Kidney epithelial cell (primary cell): Measurements from ENCODE around the gene MTA1. TPM values are rescaled to one million over a fixed set of nuclear protein-coding genes. Genes with fewer than 3 reads are reported as not detected.

Source experiments
- DNase-seq: peaks from one replicate; pipeline ENCODE4 v3.0.0-alpha.2; 2010; ENCODE audit warnings: low read depth
- H3K27me3 ChIP-seq: 2 replicates; pipeline ENCODE4 v1.6.0; 2011; ENCODE audit warnings: low read length; ENCODE audit not compliant: control insufficient read depth, insufficient read depth
- H3K36me3 ChIP-seq: 2 replicates; pipeline ENCODE4 v1.5.1; 2011; ENCODE audit warnings: low read length; ENCODE audit not compliant: control insufficient read depth, insufficient read depth
- H3K4me3 ChIP-seq: 2 replicates; pipeline ENCODE4 v1.5.1; 2011; ENCODE audit warnings: low read depth, mild to moderate bottlenecking, control low read depth, low read length
- total RNA-seq: library from RNA; depleted of rRNA; stranded (reverse); fragments of >200 nt; gene quantifications from 2 replicates; pipeline ENCODE4 v1.2.3, GENCODE V29; 2015
- TF ChIP-seq, protein P1 (sequence below): IDR thresholded peaks from 2 replicates; pipeline ENCODE4 v1.5.1; 2011; ENCODE audit warnings: mild to moderate bottlenecking, moderate library complexity, low read length, control low read depth, inconsistent platforms; ENCODE audit not compliant: insufficient read depth, poor library complexity, severe bottlenecking

The MTA1 gene
- total RNA-seq, 1 donor from 2014 or later, result 68.3 TPM

DNA sequence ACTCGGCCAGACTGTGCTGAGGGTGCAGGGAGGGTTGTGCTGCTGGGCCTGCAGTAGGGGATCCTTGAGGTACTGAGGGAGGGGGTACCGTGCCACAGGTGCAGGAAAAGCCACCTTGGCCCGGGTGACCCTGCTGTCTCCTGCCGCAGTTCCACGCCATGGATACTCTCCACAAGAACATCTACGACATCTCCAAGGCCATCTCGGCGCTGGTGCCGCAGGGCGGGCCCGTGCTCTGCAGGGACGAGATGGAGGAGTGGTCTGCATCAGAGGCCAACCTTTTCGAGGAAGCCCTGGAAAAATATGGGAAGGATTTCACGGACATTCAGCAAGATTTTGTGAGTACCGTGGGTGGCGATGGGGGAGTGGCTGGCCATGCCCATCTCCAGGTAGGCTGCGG lies 41.0 kb downstream of the MTA1 start:
- no peak for DNase-seq
- no peak overlapping the region for H3K4me3 ChIP-seq
- H3K36me3 ChIP-seq, result no peaks in the 10 kb centered on the region
- no peaks in the 10 kb centered on the region for H3K27me3 ChIP-seq
- TF ChIP-seq, protein P1, sequence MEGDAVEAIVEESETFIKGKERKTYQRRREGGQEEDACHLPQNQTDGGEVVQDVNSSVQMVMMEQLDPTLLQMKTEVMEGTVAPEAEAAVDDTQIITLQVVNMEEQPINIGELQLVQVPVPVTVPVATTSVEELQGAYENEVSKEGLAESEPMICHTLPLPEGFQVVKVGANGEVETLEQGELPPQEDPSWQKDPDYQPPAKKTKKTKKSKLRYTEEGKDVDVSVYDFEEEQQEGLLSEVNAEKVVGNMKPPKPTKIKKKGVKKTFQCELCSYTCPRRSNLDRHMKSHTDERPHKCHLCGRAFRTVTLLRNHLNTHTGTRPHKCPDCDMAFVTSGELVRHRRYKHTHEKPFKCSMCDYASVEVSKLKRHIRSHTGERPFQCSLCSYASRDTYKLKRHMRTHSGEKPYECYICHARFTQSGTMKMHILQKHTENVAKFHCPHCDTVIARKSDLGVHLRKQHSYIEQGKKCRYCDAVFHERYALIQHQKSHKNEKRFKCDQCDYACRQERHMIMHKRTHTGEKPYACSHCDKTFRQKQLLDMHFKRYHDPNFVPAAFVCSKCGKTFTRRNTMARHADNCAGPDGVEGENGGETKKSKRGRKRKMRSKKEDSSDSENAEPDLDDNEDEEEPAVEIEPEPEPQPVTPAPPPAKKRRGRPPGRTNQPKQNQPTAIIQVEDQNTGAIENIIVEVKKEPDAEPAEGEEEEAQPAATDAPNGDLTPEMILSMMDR, result no peak

DNA sequence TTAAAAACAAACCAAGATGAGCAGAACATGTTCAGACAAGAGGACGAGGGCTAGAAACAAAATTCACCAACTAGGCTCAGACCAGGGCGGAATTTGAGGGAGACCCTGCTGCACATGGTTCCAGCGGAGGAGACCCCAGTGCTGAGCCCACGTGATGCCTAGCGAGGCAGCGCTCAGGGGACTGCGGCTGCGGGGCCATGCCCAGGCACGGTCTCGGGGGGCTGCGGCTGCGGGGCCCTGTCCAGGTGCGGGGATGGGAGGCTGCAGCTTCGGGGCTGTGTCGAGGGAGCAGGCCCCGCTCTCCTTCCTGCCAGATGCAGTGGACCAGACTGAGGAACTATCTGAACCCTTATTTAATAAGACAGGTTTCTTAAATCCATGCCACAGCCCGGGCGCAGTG lies 42.3 kb downstream of the MTA1 start:
- Histone ChIP-seq H3K36me3 (no peaks in the 10 kb centered on the region), H3K4me3 (no peak overlapping the region), H3K27me3 (no peaks in the 10 kb centered on the region)
- TF ChIP-seq, protein P1, result no peak
- DNase-seq, result no peak

- no peak for DNase-seq
- no peak overlapping the region for H3K4me3 ChIP-seq
- TF ChIP-seq, protein P1, result no peak
- no peaks in the 10 kb centered on the region for H3K27me3 ChIP-seq
- no peaks in the 10 kb centered on the region for H3K36me3 ChIP-seq
Measured at GRCh38 chr14:105464501-105464900, 44.9 kb downstream of the MTA1 start.

DNA sequence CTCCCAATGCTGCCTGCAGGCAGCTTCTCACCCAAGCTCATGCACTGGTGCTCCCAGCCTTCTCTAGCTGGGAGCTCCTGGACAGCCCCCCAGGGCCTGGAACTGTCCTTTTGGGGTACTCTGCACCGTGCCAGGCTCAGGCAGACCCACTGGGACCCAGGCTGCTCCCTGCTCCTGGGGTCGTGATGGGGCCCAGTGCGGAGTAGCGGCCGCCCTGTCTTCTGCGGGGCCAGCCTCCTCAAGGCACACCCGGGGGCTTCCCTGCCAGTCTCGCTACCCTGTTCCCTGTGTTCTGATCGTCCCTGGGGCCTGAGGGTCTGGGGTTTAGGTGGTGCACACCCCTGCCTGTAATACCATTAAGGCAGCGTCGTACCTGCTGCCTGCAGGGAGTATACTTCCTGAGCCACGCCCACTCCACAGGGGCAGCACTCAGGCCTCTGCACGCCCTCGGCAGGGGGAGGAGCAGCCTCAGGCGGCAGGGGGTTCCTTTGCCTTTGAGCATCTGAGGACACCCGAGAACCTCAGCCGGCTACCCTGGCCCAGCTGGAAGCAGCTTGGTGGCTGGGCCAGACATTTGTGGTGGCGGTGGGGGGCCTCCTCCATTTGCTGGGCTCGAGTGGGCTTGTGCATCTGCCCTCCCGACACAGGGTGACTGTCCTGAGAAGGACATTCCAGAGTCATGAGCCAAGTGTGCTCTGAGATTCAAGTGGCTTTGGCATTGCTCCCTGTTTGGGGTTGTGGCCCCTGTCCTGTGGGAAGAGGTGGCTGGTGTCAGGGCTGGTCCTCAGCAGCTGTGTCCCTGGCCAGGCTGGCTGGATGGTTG lies 45.8 kb downstream of the MTA1 start:
- DNase-seq, result no peak
- Histone ChIP-seq H3K27me3 (no peaks in the 10 kb centered on the region), H3K4me3 (no peak overlapping the region), H3K36me3 (no peaks in the 10 kb centered on the region)
- TF ChIP-seq, protein P1, result no peak

- Histone ChIP-seq H3K36me3 (no peaks in the 10 kb centered on the region), H3K27me3 (no peaks in the 10 kb centered on the region), H3K4me3 (no peak overlapping the region)
- TF ChIP-seq, protein P1, result no peak
- no peak for DNase-seq
Measured at GRCh38 chr14:105466531-105467248, 47.1 kb downstream of the MTA1 start.
